Measurements from ENCODE around the gene OR51G2.
"Not testable (repeated sequence)": the region's sequence is repeated elsewhere in the genome, so short reads cannot be mapped to it uniquely, and the experiment has no call there.

Gene OR51G2

GRCh38 chr11:4919250-4919649 is at the start of gene OR51G2:
OR51G2 (minus strand) TSS chr11:4919350; CDS start chr11:4915663, 3,687 bp downstream.
- DNase-seq (ENCODE audit: low read depth in 2 of 2): no peak

- no peak for DNase-seq (ENCODE audit: low read depth in 2 of 2)
Observed at GRCh38 chr11:4962816-4963215, 43.7 kb upstream of the OR51G2 start.

- DNase-seq (ENCODE audit: low read depth in 2 of 2): no peak
Observed at GRCh38 chr11:4960877-4961276, 41.7 kb upstream of the OR51G2 start.

- no peak for DNase-seq (ENCODE audit: low read depth in 2 of 2)
Observed at GRCh38 chr11:4957396-4957795, 38.2 kb upstream of the OR51G2 start.

- not testable (repeated sequence) for DNase-seq (ENCODE audit: low read depth in 2 of 2)
Observed at GRCh38 chr11:4955613-4956012, 36.5 kb upstream of the OR51G2 start, which contains the start of gene OR51A2. OR51A2 (minus strand) TSS chr11:4955713; CDS start chr11:4955713, 0 bp downstream.

GRCh38 chr11:4947505-4947904 is 28.4 kb upstream of the OR51G2 start, which contains the start of gene OR51A4:
OR51A4 (minus strand) TSS chr11:4947605; CDS start chr11:4947100, 505 bp downstream.
- no peak for DNase-seq (ENCODE audit: low read depth in 2 of 2)

GRCh38 chr11:4936745-4937144 is 17.6 kb upstream of the OR51G2 start:
- no peak for DNase-seq (ENCODE audit: low read depth in 2 of 2)

GRCh38 chr11:4932751-4933150 is 13.6 kb upstream of the OR51G2 start:
- DNase-seq (ENCODE audit: low read depth in 2 of 2): no peak

GRCh38 chr11:4926608-4927007 is 7.5 kb upstream of the OR51G2 start:
- DNase-seq (ENCODE audit: low read depth in 2 of 2): no peak

- DNase-seq (ENCODE audit: low read depth in 2 of 2): no peak
Observed at GRCh38 chr11:4924239-4924638, 5.1 kb upstream of the OR51G2 start, which contains the start of gene OR51G1. OR51G1 (minus strand) TSS chr11:4924339; CDS start chr11:4924339, 0 bp downstream.

- no peak for DNase-seq (ENCODE audit: low read depth in 2 of 2)
Observed at GRCh38 chr11:4922304-4922703, 3.2 kb upstream of the OR51G2 start.

- DNase-seq (ENCODE audit: low read depth in 2 of 2): no peak
Observed at GRCh38 chr11:4921796-4922195, 2.6 kb upstream of the OR51G2 start.

GRCh38 chr11:4916581-4916980 is 2.6 kb downstream of the OR51G2 start:
- no peak for DNase-seq (ENCODE audit: low read depth in 2 of 2)

- no peak for DNase-seq (ENCODE audit: low read depth in 2 of 2)
Observed at GRCh38 chr11:4903484-4903883, 15.7 kb downstream of the OR51G2 start, which contains the start of gene OR51A7. OR51A7 (plus strand) TSS chr11:4903783; CDS start chr11:4907370, 3,587 bp downstream.

GRCh38 chr11:4891996-4892640 is 27.0 kb downstream of the OR51G2 start:
- DNase-seq (ENCODE audit: low read depth in 2 of 2): no peak

GRCh38 chr11:4890279-4890678 is 28.9 kb downstream of the OR51G2 start:
- no peak for DNase-seq (ENCODE audit: low read depth in 2 of 2)

GRCh38 chr11:4887591-4887990 is 31.6 kb downstream of the OR51G2 start:
- DNase-seq (ENCODE audit: low read depth in 2 of 2): no peak

GRCh38 chr11:4886186-4886585 is 33.0 kb downstream of the OR51G2 start:
- no peak for DNase-seq (ENCODE audit: low read depth in 2 of 2)

- DNase-seq (ENCODE audit: low read depth in 2 of 2): no peak
Observed at GRCh38 chr11:4884361-4884760, 34.8 kb downstream of the OR51G2 start.

- no peak for DNase-seq (ENCODE audit: low read depth in 2 of 2)
Observed at GRCh38 chr11:4882543-4882942, 36.6 kb downstream of the OR51G2 start.

GRCh38 chr11:4881860-4882500 is 37.2 kb downstream of the OR51G2 start, which contains the start of gene OR51T1:
OR51T1 (plus strand) TSS chr11:4881900; CDS start chr11:4881900, 0 bp downstream.
- no peak for DNase-seq (ENCODE audit: low read depth in 2 of 2)

GRCh38 chr11:4881188-4881587 is 38.0 kb downstream of the OR51G2 start:
- no peak for DNase-seq (ENCODE audit: low read depth in 2 of 2)

- no peak for DNase-seq (ENCODE audit: low read depth in 2 of 2)
Observed at GRCh38 chr11:4865855-4866254, 53.3 kb downstream of the OR51G2 start.
